HepG2 (cell line): Measurements from ENCODE around the gene FRAS1. TPM values are rescaled to one million over a fixed set of nuclear protein-coding genes. Genes with fewer than 3 reads are reported as not detected.

Experiments used
- ATF2 ChIP-seq: sonication (generic); formaldehyde crosslinking; IDR thresholded peaks from 2 replicates; pipeline ENCODE4 v1.4.0; 2020; ENCODE audit warnings: missing genetic modification reagents
- BORCS8-MEF2B ChIP-seq: sonication (generic); formaldehyde crosslinking; IDR thresholded peaks from 2 replicates; pipeline ENCODE4 v1.8.0; 2022; ENCODE audit warnings: mild to moderate bottlenecking, missing genetic modification reagents
- CCAR2 ChIP-seq: fragments of 200-400 bp; formaldehyde crosslinking; optimal IDR thresholded peaks from 2 replicates; pipeline ENCODE3; 2018; ENCODE audit warnings: low read depth, mild to moderate bottlenecking, low read length, moderate library complexity
- ELF3 ChIP-seq: IDR thresholded peaks from 2 replicates; pipeline ENCODE4 v1.6.1; 2016; ENCODE audit warnings: missing genetic modification reagents, missing compliant biosample characterization
- HCFC1 ChIP-seq: fragments of 150-350 bp; IDR thresholded peaks from 2 replicates; pipeline ENCODE4 v1.6.1; 2014; ENCODE audit warnings: low read depth, low read length
- JARID2 ChIP-seq: sonication (generic); formaldehyde crosslinking; IDR thresholded peaks from 2 replicates; pipeline ENCODE4 v1.8.1; 2023; ENCODE audit warnings: missing genetic modification reagents, inconsistent platforms; ENCODE audit not compliant: insufficient replicate concordance
- KLF16 ChIP-seq, 2 experiments: sonication (generic) in 1 of 2; formaldehyde crosslinking in 1 of 2; IDR thresholded peaks; 2 replicates each; pipeline versions ENCODE4 v1.6.1 to v1.8.0; 2016 to 2023; ENCODE audit warnings: missing genetic modification reagents in 2 of 2, missing compliant biosample characterization in 1 of 2
- MATR3 ChIP-seq: sonication (generic); formaldehyde crosslinking; IDR thresholded peaks from 2 replicates; pipeline ENCODE4 v1.4.0; 2020; ENCODE audit warnings: missing genetic modification reagents
- MIER2 ChIP-seq: IDR thresholded peaks from 2 replicates; pipeline ENCODE4 v1.6.1; 2016; ENCODE audit warnings: missing biosample characterization, missing genetic modification reagents
- NCOA2 ChIP-seq: sonication (generic); formaldehyde crosslinking; IDR thresholded peaks from 2 replicates; pipeline ENCODE4 v1.8.0; 2022; ENCODE audit warnings: inconsistent platforms
- NR3C1 ChIP-seq: sonication (generic); formaldehyde crosslinking; IDR thresholded peaks from 2 replicates; pipeline ENCODE4 v1.4.0; 2020; ENCODE audit warnings: missing genetic modification reagents
- PBX3 ChIP-seq: sonication (generic); formaldehyde crosslinking; IDR thresholded peaks from 2 replicates; pipeline ENCODE4 v1.8.1; 2023; ENCODE audit warnings: missing genetic modification reagents, inconsistent platforms, borderline replicate concordance
- PHF5A ChIP-seq: IDR thresholded peaks from one replicate; pipeline ENCODE4 v1.6.1; 2018; ENCODE audit warnings: low read depth, missing genetic modification reagents; ENCODE audit not compliant: unreplicated experiment
- PPARG ChIP-seq: conservative IDR thresholded peaks from 2 replicates; pipeline ENCODE4 v1.6.1; 2016; ENCODE audit warnings: missing biosample characterization, missing genetic modification reagents
- RAD51 ChIP-seq: fragments of 450-650 bp; IDR thresholded peaks from 2 replicates; pipeline ENCODE4 v1.6.1; 2016; ENCODE audit warnings: borderline replicate concordance
- RBFOX2 ChIP-seq: fragments of 200-400 bp; formaldehyde crosslinking; IDR thresholded peaks from 2 replicates; pipeline ENCODE4 v1.6.1; 2017; ENCODE audit warnings: low read depth, mild to moderate bottlenecking, low read length
- REPIN1 ChIP-seq: sonication (generic); formaldehyde crosslinking; IDR thresholded peaks from 2 replicates; pipeline ENCODE4 v1.8.0; 2022; ENCODE audit warnings: missing genetic modification reagents, low read depth, mild to moderate bottlenecking, borderline replicate concordance
- ZNF101 ChIP-seq: sonication (generic); formaldehyde crosslinking; IDR thresholded peaks from 2 replicates; pipeline ENCODE4 v1.4.0; 2020; ENCODE audit warnings: mild to moderate bottlenecking, low read depth, missing genetic modification reagents, borderline replicate concordance
- ZNF674 ChIP-seq: sonication (generic); formaldehyde crosslinking; IDR thresholded peaks from 2 replicates; pipeline ENCODE4 v1.5.0; 2020; ENCODE audit warnings: low read depth, mild to moderate bottlenecking, missing genetic modification reagents
- polyA plus RNA-seq, 8 experiments: library from polyadenylated mRNA; depleted of rRNA in 3 of 8; stranded (reverse) in 7 of 8; unstranded in 1 of 8; fragments of >200 nt; fragmentation: Illumina TruSeq in 4 of 8; extraction: Trizol in 4 of 8; gene quantifications; 2 replicates each; pipeline versions ENCODE4 v1.2.1 to v1.2.3, GENCODE V29; 2011 to 2016; ENCODE audit warnings: low read depth in 4 of 8, missing spikeins in 1 of 8, mixed read lengths in 1 of 8; ENCODE audit not compliant: insufficient read depth in 1 of 8
- total RNA-seq, 5 experiments: library from RNA; depleted of rRNA; stranded (reverse); fragments of >200 nt; fragmentation: Illumina TruSeq; extraction: Trizol; gene quantifications; 2 replicates each; pipeline ENCODE4 v1.2.3, GENCODE V29; 2016; ENCODE audit warnings: low read depth in 1 of 5
- TF ChIP-seq, protein P1 (sequence below): sonication (generic); formaldehyde crosslinking; IDR thresholded peaks from 2 replicates; pipeline ENCODE4 v1.4.0; 2020; ENCODE audit warnings: missing genetic modification reagents
- TF ChIP-seq, protein P2 (sequence below): sonication (generic); formaldehyde crosslinking; IDR thresholded peaks from 2 replicates; pipeline ENCODE4 v1.5.0; 2020; ENCODE audit warnings: mild to moderate bottlenecking, missing genetic modification reagents

FRAS1 gene
- total and polyA plus RNA-seq, 2 of the 13 experiments (the other 11 are each of a cell fraction or from before 2014, with no cell fraction given) = 22.5 to 31.6 TPM

GRCh38 chr4:78014889-78015886, 41.9 kb upstream of the FRAS1 start (continued):
- TF ChIP-seq REPIN1 (CRISPR knock-in tag) = 0 out of 2 replicates have a peak, but pooled peaks have one; percentile 27
- no peak for TF ChIP-seq MATR3
- no peak for TF ChIP-seq CCAR2
- TF ChIP-seq ZNF101 (CRISPR knock-in tag) = no peak
- no peak for TF ChIP-seq RAD51
- no peak for TF ChIP-seq JARID2
- no peak for TF ChIP-seq ZNF674
- TF ChIP-seq, protein P1, sequence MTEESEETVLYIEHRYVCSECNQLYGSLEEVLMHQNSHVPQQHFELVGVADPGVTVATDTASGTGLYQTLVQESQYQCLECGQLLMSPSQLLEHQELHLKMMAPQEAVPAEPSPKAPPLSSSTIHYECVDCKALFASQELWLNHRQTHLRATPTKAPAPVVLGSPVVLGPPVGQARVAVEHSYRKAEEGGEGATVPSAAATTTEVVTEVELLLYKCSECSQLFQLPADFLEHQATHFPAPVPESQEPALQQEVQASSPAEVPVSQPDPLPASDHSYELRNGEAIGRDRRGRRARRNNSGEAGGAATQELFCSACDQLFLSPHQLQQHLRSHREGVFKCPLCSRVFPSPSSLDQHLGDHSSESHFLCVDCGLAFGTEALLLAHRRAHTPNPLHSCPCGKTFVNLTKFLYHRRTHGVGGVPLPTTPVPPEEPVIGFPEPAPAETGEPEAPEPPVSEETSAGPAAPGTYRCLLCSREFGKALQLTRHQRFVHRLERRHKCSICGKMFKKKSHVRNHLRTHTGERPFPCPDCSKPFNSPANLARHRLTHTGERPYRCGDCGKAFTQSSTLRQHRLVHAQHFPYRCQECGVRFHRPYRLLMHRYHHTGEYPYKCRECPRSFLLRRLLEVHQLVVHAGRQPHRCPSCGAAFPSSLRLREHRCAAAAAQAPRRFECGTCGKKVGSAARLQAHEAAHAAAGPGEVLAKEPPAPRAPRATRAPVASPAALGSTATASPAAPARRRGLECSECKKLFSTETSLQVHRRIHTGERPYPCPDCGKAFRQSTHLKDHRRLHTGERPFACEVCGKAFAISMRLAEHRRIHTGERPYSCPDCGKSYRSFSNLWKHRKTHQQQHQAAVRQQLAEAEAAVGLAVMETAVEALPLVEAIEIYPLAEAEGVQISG (CRISPR knock-in tag) = no peak
- no peak for TF ChIP-seq MIER2
- peak; percentile 68 for TF ChIP-seq PPARG (CRISPR knock-in tag)
- TF ChIP-seq HCFC1 = no peak
- TF ChIP-seq KLF16 (CRISPR knock-in tag; IDR thresholded peaks at IDR 0.05) = peak in 1 of 2 experiments; percentile 48; a peak in 1 of 4 replicates
- TF ChIP-seq NCOA2 (CRISPR knock-in tag) = peak; percentile 93
- no peak for TF ChIP-seq NR3C1
- TF ChIP-seq BORCS8-MEF2B (CRISPR knock-in tag) = no peak
- no peak; the same call in 1 of the 2 replicates for TF ChIP-seq ELF3 (CRISPR knock-in tag)
- TF ChIP-seq RBFOX2 = no peak
- TF ChIP-seq PHF5A = no peak
- 0 out of 2 replicates have a peak, but pooled peaks have one; percentile 17 for TF ChIP-seq ATF2 (CRISPR knock-in tag)
- TF ChIP-seq, protein P2, sequence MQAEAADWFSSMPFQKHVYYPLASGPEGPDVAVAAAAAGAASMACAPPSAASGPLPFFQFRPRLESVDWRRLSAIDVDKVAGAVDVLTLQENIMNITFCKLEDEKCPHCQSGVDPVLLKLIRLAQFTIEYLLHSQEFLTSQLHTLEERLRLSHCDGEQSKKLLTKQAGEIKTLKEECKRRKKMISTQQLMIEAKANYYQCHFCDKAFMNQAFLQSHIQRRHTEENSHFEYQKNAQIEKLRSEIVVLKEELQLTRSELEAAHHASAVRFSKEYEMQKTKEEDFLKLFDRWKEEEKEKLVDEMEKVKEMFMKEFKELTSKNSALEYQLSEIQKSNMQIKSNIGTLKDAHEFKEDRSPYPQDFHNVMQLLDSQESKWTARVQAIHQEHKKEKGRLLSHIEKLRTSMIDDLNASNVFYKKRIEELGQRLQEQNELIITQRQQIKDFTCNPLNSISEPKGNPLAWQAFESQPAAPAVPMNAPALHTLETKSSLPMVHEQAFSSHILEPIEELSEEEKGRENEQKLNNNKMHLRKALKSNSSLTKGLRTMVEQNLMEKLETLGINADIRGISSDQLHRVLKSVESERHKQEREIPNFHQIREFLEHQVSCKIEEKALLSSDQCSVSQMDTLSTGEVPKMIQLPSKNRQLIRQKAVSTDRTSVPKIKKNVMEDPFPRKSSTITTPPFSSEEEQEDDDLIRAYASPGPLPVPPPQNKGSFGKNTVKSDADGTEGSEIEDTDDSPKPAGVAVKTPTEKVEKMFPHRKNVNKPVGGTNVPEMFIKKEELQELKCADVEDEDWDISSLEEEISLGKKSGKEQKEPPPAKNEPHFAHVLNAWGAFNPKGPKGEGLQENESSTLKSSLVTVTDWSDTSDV (CRISPR knock-in tag) = no peak
- TF ChIP-seq PBX3 = no peak
